Measurements from ENCODE around the gene APBB2. TPM values are rescaled to one million over a fixed set of nuclear protein-coding genes. Genes with fewer than 3 reads are reported as not detected.
A peak's percentile ranks its signal among the peaks of the same experiment; 100 is the strongest.

The APBB2 gene
- total RNA-seq, 2 donors from 2014 or later: 28.2 to 30.7 TPM

GRCh38 chr4:41200486-41201017 lies 13.8 kb downstream of the APBB2 start:
- DNase-seq (no peak), ATAC-seq (no peak)
- intact Hi-C loops (cut with DNase I, micrococcal nuclease): no loop called here

GRCh38 chr4:41199788-41200187 lies 14.6 kb downstream of the APBB2 start:
- ATAC-seq: no peak
- no peak for DNase-seq
- intact Hi-C loops (cut with DNase I, micrococcal nuclease): no loop called here

- no peak for DNase-seq
These were observed 16.3 kb downstream of the APBB2 start for GRCh38 chr4:41197996-41198395.

GRCh38 chr4:41197495-41197894 lies 16.8 kb downstream of the APBB2 start:
- no peak for ATAC-seq
- DNase-seq: no peak
- intact Hi-C loops (cut with DNase I, micrococcal nuclease): no loop called here

More at GRCh38 chr4:41197996-41198395, 16.3 kb downstream of the APBB2 start:
- intact Hi-C loops (cut with DNase I, micrococcal nuclease): no loop called here
- ATAC-seq: no peak

- ATAC-seq (no peak), DNase-seq (no peak)
- intact Hi-C loops (cut with DNase I, micrococcal nuclease): no loop called here
These were observed 17.6 kb downstream of the APBB2 start for GRCh38 chr4:41196633-41197332.

- DNase-seq (no peak), ATAC-seq (no peak)
- intact Hi-C loops (cut with DNase I, micrococcal nuclease): no loop called here
These were observed 22.2 kb downstream of the APBB2 start for GRCh38 chr4:41192136-41192535.

- DNase-seq (no peak), ATAC-seq (peak; percentile 36)
- intact Hi-C loops (cut with DNase I, micrococcal nuclease): no loop called here
These were observed 24.7 kb downstream of the APBB2 start for GRCh38 chr4:41189666-41190065.

- ATAC-seq (no peak), DNase-seq (no peak)
- intact Hi-C loops (cut with DNase I, micrococcal nuclease): no loop called here
These were observed 25.3 kb downstream of the APBB2 start for GRCh38 chr4:41189076-41189475.

- intact Hi-C loops (cut with DNase I, micrococcal nuclease): no loop called here
- ATAC-seq: peak; percentile 60
- DNase-seq: no peak
These were observed 28.4 kb downstream of the APBB2 start for GRCh38 chr4:41185614-41186592.

GRCh38 chr4:41184009-41184408 lies 30.3 kb downstream of the APBB2 start:
- no peak for ATAC-seq
- intact Hi-C loops (cut with DNase I, micrococcal nuclease): no loop called here
- DNase-seq: no peak

GRCh38 chr4:41183021-41183553 lies 31.3 kb downstream of the APBB2 start:
- ATAC-seq: peak; percentile 85

GRCh38 chr4:41181037-41181436 lies 33.3 kb downstream of the APBB2 start:
- intact Hi-C loops (cut with DNase I, micrococcal nuclease): no loop called here
- no peak for DNase-seq
- ATAC-seq: no peak

More at GRCh38 chr4:41183021-41183553, 31.3 kb downstream of the APBB2 start:
- intact Hi-C loops (cut with DNase I, micrococcal nuclease): no loop called here
- DNase-seq: peak; percentile 19 to 36

- intact Hi-C loops (cut with DNase I, micrococcal nuclease): no loop called here
- ATAC-seq (no peak), DNase-seq (no peak)
These were observed 34.7 kb downstream of the APBB2 start for GRCh38 chr4:41179498-41180195.

- intact Hi-C loops (cut with DNase I, micrococcal nuclease): no loop called here
- ATAC-seq: peak; percentile 20
- DNase-seq: no peak
These were observed 35.7 kb downstream of the APBB2 start for GRCh38 chr4:41178372-41179370.

- intact Hi-C loops (cut with DNase I, micrococcal nuclease): no loop called here
- peak; percentile 20 for ATAC-seq
- no peak for DNase-seq
These were observed 37.3 kb downstream of the APBB2 start for GRCh38 chr4:41177016-41177415.

GRCh38 chr4:41176340-41176739 lies 38.0 kb downstream of the APBB2 start:
- DNase-seq (no peak), ATAC-seq (no peak)
- intact Hi-C loops (cut with DNase I, micrococcal nuclease): no loop called here

GRCh38 chr4:41175794-41176193 lies 38.5 kb downstream of the APBB2 start:
- ATAC-seq (no peak), DNase-seq (no peak)
- intact Hi-C loops (cut with DNase I, micrococcal nuclease): no loop called here

- ATAC-seq (no peak), DNase-seq (no peak)
- intact Hi-C loops (cut with DNase I, micrococcal nuclease): no loop called here
These were observed 39.9 kb downstream of the APBB2 start for GRCh38 chr4:41174444-41174843.

Data from left colon (tissue), 2 donors.